HEK293 (cell line): ENCODE data around the gene HAND2.

Source experiments
- CTCF ChIA-PET: fragments of 350-600 bp; formaldehyde crosslinking; extraction: SDS; loops from one replicate; lab custom pipeline; 2021; ENCODE audit warnings: antibody characterized with exemption; lab: Yijun Ruan, JAX
- POLR2A ChIA-PET: fragments of 300-600 bp; formaldehyde crosslinking; extraction: SDS; loops from one replicate; lab custom pipeline; 2020; ENCODE audit warnings: antibody characterized with exemption, inconsistent platforms; lab: Yijun Ruan, JAX
- H3K27ac ChIP-seq: fragments of 200-500 bp; sonication (Bioruptor generic); 2 replicates; pipeline ENCODE4 v1.5.1; 2014; ENCODE audit warnings: low read depth, low read length, control low read depth, inconsistent platforms; ENCODE audit errors: extremely low read depth
- H3K36me3 ChIP-seq, 2 experiments: fragments of 200-500 bp in 1 of 2; sonication (Bioruptor generic) in 1 of 2; 1 replicate in 1 of 2; 2 replicates in 1 of 2; pipeline ENCODE4 v1.5.1; 2014 to 2017; ENCODE audit warnings: inconsistent platforms in 2 of 2, low read length in 2 of 2; ENCODE audit not compliant: control insufficient read depth in 2 of 2, insufficient read depth in 1 of 2
- H3K4me1 ChIP-seq: fragments of 200-500 bp; sonication (Bioruptor generic); 2 replicates; pipeline ENCODE4 v1.5.1; 2014; ENCODE audit warnings: mild to moderate bottlenecking, low read length, inconsistent platforms; ENCODE audit not compliant: control insufficient read depth, insufficient read depth
- H3K4me3 ChIP-seq: 2 replicates; pipeline ENCODE4 v1.5.1; 2011; ENCODE audit warnings: low read depth, mild to moderate bottlenecking, control low read depth, low read length, moderate library complexity
- H3K9me3 ChIP-seq: fragments of 200-500 bp; sonication (Bioruptor generic); 2 replicates; pipeline ENCODE4 v1.5.1; 2014; ENCODE audit warnings: low read depth, low read length, inconsistent platforms; ENCODE audit not compliant: control insufficient read depth, insufficient read depth
- CTCF ChIP-seq: fragments of 450-650 bp; formaldehyde crosslinking; IDR thresholded peaks from 2 replicates; pipeline ENCODE4 v1.5.1; 2016; ENCODE audit warnings: missing biosample characterization, missing genetic modification characterization
- PRDM1 ChIP-seq: fragments of 450-650 bp; formaldehyde crosslinking; IDR thresholded peaks from 2 replicates; pipeline ENCODE4; 2016; ENCODE audit warnings: missing biosample characterization, missing genetic modification characterization
- PRDM10 ChIP-seq: fragments of 450-650 bp; formaldehyde crosslinking; IDR thresholded peaks from 2 replicates; pipeline ENCODE4 v1.5.1; 2016; ENCODE audit warnings: missing biosample characterization, missing genetic modification characterization
- TCF7L2 ChIP-seq: IDR thresholded peaks from 2 replicates; pipeline ENCODE4 v1.6.1; 2011; ENCODE audit warnings: low read depth, mild to moderate bottlenecking, inconsistent platforms, low read length, moderate library complexity, borderline replicate concordance
- ZBTB11 ChIP-seq: fragments of 450-650 bp; formaldehyde crosslinking; conservative IDR thresholded peaks from 2 replicates; pipeline ENCODE4 v1.5.1; 2016; ENCODE audit warnings: low read depth, missing biosample characterization, missing genetic modification characterization
- ZFP69B ChIP-seq: fragments of 450-650 bp; formaldehyde crosslinking; IDR thresholded peaks from 2 replicates; pipeline ENCODE4 v1.5.1; 2016; ENCODE audit warnings: missing biosample characterization, missing genetic modification characterization
- ZNF121 ChIP-seq: fragments of 450-650 bp; formaldehyde crosslinking; IDR thresholded peaks from 2 replicates; pipeline ENCODE4 v1.5.1; 2016; ENCODE audit warnings: missing biosample characterization, missing genetic modification characterization
- ZNF174 ChIP-seq: fragments of 450-650 bp; formaldehyde crosslinking; IDR thresholded peaks from 2 replicates; pipeline ENCODE4 v1.5.0; 2017; ENCODE audit warnings: missing biosample characterization, mild to moderate bottlenecking, missing genetic modification characterization
- ZNF629 ChIP-seq: fragments of 450-650 bp; formaldehyde crosslinking; IDR thresholded peaks from 2 replicates; pipeline ENCODE4 v1.5.1; 2017; ENCODE audit warnings: missing biosample characterization, missing genetic modification characterization
- ZNF654 ChIP-seq: fragments of 450-650 bp; formaldehyde crosslinking; IDR thresholded peaks from 2 replicates; pipeline ENCODE4 v1.5.1; 2016; ENCODE audit warnings: low read depth, missing biosample characterization, missing genetic modification characterization
- ZNF660 ChIP-seq: fragments of 450-650 bp; IDR thresholded peaks from 2 replicates; pipeline ENCODE4 v1.5.1; 2018; ENCODE audit warnings: missing biosample characterization, mild to moderate bottlenecking, missing genetic modification characterization
- ZNF776 ChIP-seq: fragments of 450-650 bp; formaldehyde crosslinking; IDR thresholded peaks from 2 replicates; pipeline ENCODE4 v1.5.0; 2017; ENCODE audit warnings: missing biosample characterization, missing genetic modification characterization, borderline replicate concordance
- TF ChIP-seq, protein P1 (sequence below): fragments of 450-650 bp; formaldehyde crosslinking; IDR thresholded peaks from 2 replicates; pipeline ENCODE4 v1.5.1; 2016; ENCODE audit warnings: missing biosample characterization, missing genetic modification characterization
- TF ChIP-seq, protein P2 (sequence below): fragments of 450-650 bp; formaldehyde crosslinking; IDR thresholded peaks from 2 replicates; pipeline ENCODE4 v1.5.1; 2017; ENCODE audit warnings: missing biosample characterization, mild to moderate bottlenecking, missing genetic modification characterization, moderate library complexity

HAND2 gene

DNA sequence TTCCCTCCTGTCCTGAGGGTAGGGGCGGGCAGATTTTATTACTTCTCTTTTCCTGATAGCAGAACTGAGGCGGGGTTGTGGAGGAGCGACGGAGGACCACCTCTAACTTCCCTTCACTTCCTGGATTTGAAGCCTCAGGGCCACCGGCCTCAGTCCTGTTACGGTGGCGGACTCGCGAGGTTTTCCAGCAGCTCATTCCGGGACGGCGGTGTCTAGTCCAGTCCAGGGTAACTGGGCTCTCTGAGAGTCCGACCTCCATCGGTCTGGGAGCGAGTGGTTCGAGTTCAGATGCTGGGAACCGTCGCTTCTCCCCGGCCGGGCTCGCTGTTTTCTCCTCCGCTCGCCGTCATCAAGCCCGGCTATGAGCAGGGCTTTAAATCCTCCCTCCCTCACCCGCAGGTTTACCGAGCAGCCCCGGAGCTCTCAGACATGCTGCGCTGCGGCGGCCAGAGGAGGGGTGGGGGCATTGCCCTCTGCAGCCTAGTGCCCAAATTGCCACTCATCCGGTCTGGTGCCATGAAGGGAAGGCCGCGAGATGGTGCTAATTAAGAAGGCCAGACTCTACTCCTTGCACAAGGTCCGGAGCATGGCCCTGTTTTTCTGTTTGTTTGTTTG lies 23.3 kb downstream of the HAND2 start (continued):
- TF ChIP-seq ZBTB11, result no peak
- TF ChIP-seq PRDM1 (tag by site-specific recombination), result no peak
- TF ChIP-seq ZNF776, result no peak
- no peak for TF ChIP-seq ZNF629 (tag by site-specific recombination)
- TF ChIP-seq ZNF121 (tag by site-specific recombination), result no peak
- TF ChIP-seq ZNF660 (tag by site-specific recombination), result no peak

GRCh38 chr4:173505924-173506518 lies 24.0 kb downstream of the HAND2 start:
- CTCF ChIA-PET, result interaction anchor here (0.6 to 1.8 kb wide), 24 partner anchors 9 to 813 kb away, joined by 3 to 7 read pairs (median 3); no protein-coding TSS in a partner anchor
- POLR2A ChIA-PET, result no interaction called here
- Histone ChIP-seq H3K9me3 (no peaks in the 10 kb centered on the region), H3K36me3 (no peaks in the 10 kb centered on the region), H3K4me3 (no peak overlapping the region), H3K27ac (no peak overlapping the region), H3K4me1 (no peaks in the 10 kb centered on the region)
- peak; percentile 59; the same call in 1 of the 2 replicates for TF ChIP-seq CTCF
- no peak for TF ChIP-seq PRDM10 (tag by site-specific recombination)
- TF ChIP-seq, protein P1, sequence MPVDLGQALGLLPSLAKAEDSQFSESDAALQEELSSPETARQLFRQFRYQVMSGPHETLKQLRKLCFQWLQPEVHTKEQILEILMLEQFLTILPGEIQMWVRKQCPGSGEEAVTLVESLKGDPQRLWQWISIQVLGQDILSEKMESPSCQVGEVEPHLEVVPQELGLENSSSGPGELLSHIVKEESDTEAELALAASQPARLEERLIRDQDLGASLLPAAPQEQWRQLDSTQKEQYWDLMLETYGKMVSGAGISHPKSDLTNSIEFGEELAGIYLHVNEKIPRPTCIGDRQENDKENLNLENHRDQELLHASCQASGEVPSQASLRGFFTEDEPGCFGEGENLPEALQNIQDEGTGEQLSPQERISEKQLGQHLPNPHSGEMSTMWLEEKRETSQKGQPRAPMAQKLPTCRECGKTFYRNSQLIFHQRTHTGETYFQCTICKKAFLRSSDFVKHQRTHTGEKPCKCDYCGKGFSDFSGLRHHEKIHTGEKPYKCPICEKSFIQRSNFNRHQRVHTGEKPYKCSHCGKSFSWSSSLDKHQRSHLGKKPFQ (tag by site-specific recombination), result peak; percentile 49; the same call in 1 of the 2 replicates
- TF ChIP-seq ZNF174, result no peak
- no peak for TF ChIP-seq ZFP69B (tag by site-specific recombination)
- TF ChIP-seq ZNF776, result no peak
- no peak for TF ChIP-seq TCF7L2
- TF ChIP-seq ZNF654 (tag by site-specific recombination), result peak; percentile 76
- TF ChIP-seq, protein P2, sequence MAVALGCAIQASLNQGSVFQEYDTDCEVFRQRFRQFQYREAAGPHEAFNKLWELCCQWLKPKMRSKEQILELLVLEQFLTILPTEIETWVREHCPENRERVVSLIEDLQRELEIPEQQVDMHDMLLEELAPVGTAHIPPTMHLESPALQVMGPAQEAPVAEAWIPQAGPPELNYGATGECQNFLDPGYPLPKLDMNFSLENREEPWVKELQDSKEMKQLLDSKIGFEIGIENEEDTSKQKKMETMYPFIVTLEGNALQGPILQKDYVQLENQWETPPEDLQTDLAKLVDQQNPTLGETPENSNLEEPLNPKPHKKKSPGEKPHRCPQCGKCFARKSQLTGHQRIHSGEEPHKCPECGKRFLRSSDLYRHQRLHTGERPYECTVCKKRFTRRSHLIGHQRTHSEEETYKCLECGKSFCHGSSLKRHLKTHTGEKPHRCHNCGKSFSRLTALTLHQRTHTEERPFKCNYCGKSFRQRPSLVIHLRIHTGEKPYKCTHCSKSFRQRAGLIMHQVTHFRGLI (tag by site-specific recombination), result 0 out of 2 replicates have a peak, but pooled peaks have one; percentile 23
